GM12892 (cell line): ENCODE measurements around the gene METTL25.

Source experiments
- POLR2A ChIP-seq: IDR thresholded peaks from 2 replicates; pipeline ENCODE4 v1.6.1; 2011; ENCODE audit warnings: low read depth, low read length, control low read depth
- POLR2AphosphoS5 ChIP-seq: IDR thresholded peaks from 2 replicates; pipeline ENCODE4 v1.6.1; 2011; ENCODE audit warnings: low read depth, low read length, control low read depth
- TAF1 ChIP-seq: IDR thresholded peaks from 2 replicates; pipeline ENCODE4 v1.6.1; 2011; ENCODE audit warnings: low read depth, mild to moderate bottlenecking, control low read depth, low read length, borderline replicate concordance

DNA sequence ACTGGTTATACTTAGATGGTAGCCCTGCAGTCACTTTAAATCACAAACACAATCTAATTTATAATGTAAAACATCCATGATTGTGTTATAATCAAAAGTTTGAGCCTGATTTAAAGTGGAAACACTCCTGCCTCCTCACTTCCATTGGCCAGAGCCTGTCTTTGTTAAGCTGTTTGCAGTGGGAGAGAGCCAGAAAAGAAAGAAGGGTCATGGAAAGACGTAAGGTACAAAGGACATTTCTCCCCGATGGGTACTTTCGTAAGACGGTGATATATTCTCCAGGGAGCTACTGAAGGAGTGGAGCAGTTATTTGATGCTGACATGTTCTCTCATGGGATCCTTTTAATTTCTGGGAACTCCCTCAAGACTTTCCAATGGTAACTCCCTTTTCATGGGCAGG is 164.0 kb downstream of the METTL25 start:
- no peak for TF ChIP-seq POLR2AphosphoS5
- TF ChIP-seq POLR2A, result no peak
- no peak for TF ChIP-seq TAF1
